ENCODE data around the gene CNTNAP2. TPM values are rescaled to one million over a fixed set of nuclear protein-coding genes. Genes with fewer than 3 reads are reported as not detected.

CNTNAP2 gene
- total RNA-seq, 1 donor from 2014 or later = 4.2 TPM

- DNase-seq (ENCODE audit: low spot score in 2 of 2, unreplicated experiment in 2 of 2) = no peak
- H3K27me3 Mint-ChIP-seq (ENCODE audit: low read depth) = no peaks in the 10 kb centered on the region
- H3K27ac Mint-ChIP-seq = no peak overlapping the region
- peaks cover 26% of the 10 kb centered on the region for H3K9me3 Mint-ChIP-seq
- peaks cover 3% of the 10 kb centered on the region for H3K36me3 Mint-ChIP-seq
- no peaks in the 10 kb centered on the region for H3K4me1 Mint-ChIP-seq
- no peak for TF ChIP-seq CTCF (IDR thresholded peaks at IDR 0.05; ENCODE audit: unreplicated experiment)
- no peak overlapping the region for H3K4me3 Mint-ChIP-seq
Measured at GRCh38 chr7:147541261-147541660, 1424.7 kb downstream of the CNTNAP2 start.

GRCh38 chr7:147547252-147547897, 1430.8 kb downstream of the CNTNAP2 start:
- TF ChIP-seq CTCF (IDR thresholded peaks at IDR 0.05; ENCODE audit: unreplicated experiment) = no peak
- Mint-ChIP-seq H3K9me3 (peaks cover 33% of the 10 kb centered on the region), H3K27ac (no peak overlapping the region), H3K36me3 (peaks cover 3% of the 10 kb centered on the region), H3K27me3 (ENCODE audit: low read depth) (peaks cover 2% of the 10 kb centered on the region), H3K4me1 (no peaks in the 10 kb centered on the region), H3K4me3 (no peak overlapping the region)
- no peak for DNase-seq (ENCODE audit: low spot score in 2 of 2, unreplicated experiment in 2 of 2)

- H3K4me1 Mint-ChIP-seq = peaks cover 6% of the 10 kb centered on the region
- no peak for TF ChIP-seq CTCF (IDR thresholded peaks at IDR 0.05; ENCODE audit: unreplicated experiment)
- H3K4me3 Mint-ChIP-seq = no peak overlapping the region
- no peak for DNase-seq (ENCODE audit: low spot score in 2 of 2, unreplicated experiment in 2 of 2)
- H3K27ac Mint-ChIP-seq = no peak overlapping the region
- no peaks in the 10 kb centered on the region for H3K9me3 Mint-ChIP-seq
- H3K36me3 Mint-ChIP-seq = no peaks in the 10 kb centered on the region
- peaks cover 4% of the 10 kb centered on the region for H3K27me3 Mint-ChIP-seq (ENCODE audit: low read depth)
Measured at GRCh38 chr7:147556317-147556716, 1439.7 kb downstream of the CNTNAP2 start.

GRCh38 chr7:147563669-147564068, 1447.1 kb downstream of the CNTNAP2 start:
- Mint-ChIP-seq H3K4me1 (peaks cover 8% of the 10 kb centered on the region), H3K27me3 (ENCODE audit: low read depth) (no peaks in the 10 kb centered on the region), H3K9me3 (no peaks in the 10 kb centered on the region), H3K36me3 (no peaks in the 10 kb centered on the region), H3K4me3 (no peak overlapping the region), H3K27ac (no peak overlapping the region)
- DNase-seq (ENCODE audit: low spot score in 2 of 2, unreplicated experiment in 2 of 2) = no peak
- TF ChIP-seq CTCF (IDR thresholded peaks at IDR 0.05; ENCODE audit: unreplicated experiment) = no peak

- Mint-ChIP-seq H3K36me3 (no peaks in the 10 kb centered on the region), H3K9me3 (no peaks in the 10 kb centered on the region), H3K4me1 (peaks cover 8% of the 10 kb centered on the region), H3K4me3 (no peak overlapping the region), H3K27ac (no peak overlapping the region), H3K27me3 (ENCODE audit: low read depth) (peaks cover 1% of the 10 kb centered on the region)
- no peak for TF ChIP-seq CTCF (IDR thresholded peaks at IDR 0.05; ENCODE audit: unreplicated experiment)
- no peak for DNase-seq (ENCODE audit: low spot score in 2 of 2, unreplicated experiment in 2 of 2)
Measured at GRCh38 chr7:147564786-147565476, 1448.3 kb downstream of the CNTNAP2 start.
